GM18873 (cell line): Measurements from ENCODE around the gene HDAC8.

Source experiments
- ATAC-seq: cut with Tn5 transposase; IDR thresholded peaks from one replicate; pipeline ENCODE4 v1.9.1; 2021; ENCODE audit warnings: mild to moderate bottlenecking, moderate library complexity, moderate number of reproducible peaks; ENCODE audit not compliant: unreplicated experiment, low FRiP score

The HDAC8 gene

GRCh38 chrX:72304877-72305276 is 267.8 kb downstream of the HDAC8 start:
- no peak for ATAC-seq

GRCh38 chrX:72301781-72302180 is 270.9 kb downstream of the HDAC8 start:
- no peak for ATAC-seq

GRCh38 chrX:72299891-72300630 is 272.6 kb downstream of the HDAC8 start:
- no peak for ATAC-seq

- ATAC-seq: no peak
These were observed 274.5 kb downstream of the HDAC8 start for GRCh38 chrX:72297953-72298730.

GRCh38 chrX:72296991-72297390 is 275.7 kb downstream of the HDAC8 start:
- no peak for ATAC-seq

- ATAC-seq: no peak
These were observed 276.9 kb downstream of the HDAC8 start for GRCh38 chrX:72295745-72296144.

GRCh38 chrX:72294497-72294896 is 278.1 kb downstream of the HDAC8 start:
- ATAC-seq: no peak

GRCh38 chrX:72282302-72282701 is 290.3 kb downstream of the HDAC8 start:
- no peak for ATAC-seq

- ATAC-seq: no peak
These were observed 292.3 kb downstream of the HDAC8 start for GRCh38 chrX:72280321-72280845.
